Inferior parietal cortex (tissue), 1 donor: ENCODE data around the gene TP63.
"Not testable (repeated sequence)": the region's sequence is repeated elsewhere in the genome, so short reads cannot be mapped to it uniquely, and the experiment has no call there.

Source experiments
- DNase-seq: peaks from one replicate; pipeline ENCODE4 v3.0.0-alpha.2; 2016; ENCODE audit errors: extremely low spot score

Gene TP63

GRCh38 chr3:189631373-189631408, at the start of gene TP63:
Gene TP63, plus strand, starts transcription at chr3:189631389. Its CDS starts 127 bp downstream, at chr3:189631516.
- no peak for DNase-seq

- DNase-seq: no peak
Measured at GRCh38 chr3:189582179-189582578, 49.0 kb upstream of the TP63 start.

GRCh38 chr3:189584645-189585044, 46.5 kb upstream of the TP63 start:
- no peak for DNase-seq

- no peak for DNase-seq
Measured at GRCh38 chr3:189586941-189587663, 44.1 kb upstream of the TP63 start.

GRCh38 chr3:189587664-189588040, 43.5 kb upstream of the TP63 start:
- no peak for DNase-seq

- DNase-seq: no peak
Measured at GRCh38 chr3:189588070-189588469, 43.1 kb upstream of the TP63 start.

GRCh38 chr3:189588475-189589178, 42.6 kb upstream of the TP63 start:
- no peak for DNase-seq

- no peak for DNase-seq
Measured at GRCh38 chr3:189589179-189589569, 42.0 kb upstream of the TP63 start.

- no peak for DNase-seq
Measured at GRCh38 chr3:189590223-189590622, 41.0 kb upstream of the TP63 start.

- DNase-seq: no peak
Measured at GRCh38 chr3:189593581-189593980, 37.6 kb upstream of the TP63 start.

- not testable (repeated sequence) for DNase-seq
Measured at GRCh38 chr3:189596078-189596979, 34.9 kb upstream of the TP63 start.

GRCh38 chr3:189597918-189598317, 33.3 kb upstream of the TP63 start:
- no peak for DNase-seq

GRCh38 chr3:189598530-189599225, 32.5 kb upstream of the TP63 start:
- DNase-seq: no peak

GRCh38 chr3:189602471-189602870, 28.7 kb upstream of the TP63 start:
- DNase-seq: no peak

GRCh38 chr3:189605717-189606116, 25.5 kb upstream of the TP63 start:
- DNase-seq: no peak

- DNase-seq: no peak
Measured at GRCh38 chr3:189606774-189607173, 24.4 kb upstream of the TP63 start.

GRCh38 chr3:189612641-189613040, 18.5 kb upstream of the TP63 start:
- not testable (repeated sequence) for DNase-seq

GRCh38 chr3:189613122-189613521, 18.1 kb upstream of the TP63 start:
- DNase-seq: no peak

- no peak for DNase-seq
Measured at GRCh38 chr3:189621948-189622603, 9.1 kb upstream of the TP63 start.

- no peak for DNase-seq
Measured at GRCh38 chr3:189622629-189623028, 8.6 kb upstream of the TP63 start.

GRCh38 chr3:189624130-189624529, 7.1 kb upstream of the TP63 start:
- no peak for DNase-seq

GRCh38 chr3:189625071-189625470, 6.1 kb upstream of the TP63 start:
- DNase-seq: no peak
